Hematopoietic multipotent progenitor cell treated with erythropoietin and hydrocortisone succinate and interleukin-3 and kit ligand, for 8 days (in vitro differentiated cells): ENCODE measurements around the gene PDE9A.

Source experiments
- DNase-seq: peaks from one replicate; pipeline ENCODE4 v3.0.0-alpha.2; 2015

Gene PDE9A

GRCh38 chr21:42658320-42659105 is 5.1 kb downstream of the PDE9A start:
- DNase-seq = no peak

GRCh38 chr21:42659416-42660117 is 6.1 kb downstream of the PDE9A start:
- no peak for DNase-seq

- no peak for DNase-seq
Measured at GRCh38 chr21:42660118-42660470, 6.7 kb downstream of the PDE9A start.

- no peak for DNase-seq
Measured at GRCh38 chr21:42661688-42662429, 8.4 kb downstream of the PDE9A start.

- no peak for DNase-seq
Measured at GRCh38 chr21:42662430-42663199, 9.2 kb downstream of the PDE9A start.

GRCh38 chr21:42663200-42663750 is 9.9 kb downstream of the PDE9A start:
- DNase-seq = no peak

- DNase-seq = no peak
Measured at GRCh38 chr21:42663860-42664535, 10.6 kb downstream of the PDE9A start.

- DNase-seq = no peak
Measured at GRCh38 chr21:42664614-42665013, 11.2 kb downstream of the PDE9A start.

- DNase-seq = peak; percentile 88
Measured at GRCh38 chr21:42665026-42665425, 11.6 kb downstream of the PDE9A start.

GRCh38 chr21:42665484-42665883 is 12.1 kb downstream of the PDE9A start:
- DNase-seq = no peak

GRCh38 chr21:42666023-42666747 is 12.8 kb downstream of the PDE9A start:
- peak; percentile 72 for DNase-seq

- DNase-seq = no peak
Measured at GRCh38 chr21:42666925-42667324, 13.5 kb downstream of the PDE9A start.

- no peak for DNase-seq
Measured at GRCh38 chr21:42668298-42668992, 15.0 kb downstream of the PDE9A start.

- DNase-seq = no peak
Measured at GRCh38 chr21:42669041-42669440, 15.6 kb downstream of the PDE9A start.

GRCh38 chr21:42670058-42670880 is 16.8 kb downstream of the PDE9A start:
- no peak for DNase-seq

- DNase-seq = peak; percentile 68
Measured at GRCh38 chr21:42670884-42671283, 17.5 kb downstream of the PDE9A start.

GRCh38 chr21:42671778-42672593 is 18.6 kb downstream of the PDE9A start:
- peak; percentile 22 for DNase-seq

GRCh38 chr21:42672699-42673458 is 19.5 kb downstream of the PDE9A start:
- no peak for DNase-seq
